ENCODE data around the gene GGACT. TPM values are rescaled to one million over a fixed set of nuclear protein-coding genes. Genes with fewer than 3 reads are reported as not detected.
A peak's percentile ranks its signal among the peaks of the same experiment; 100 is the strongest.

Gene GGACT
- total and polyA plus RNA-seq, 2 experiments from 2014 or later, result 0.70 to 5.6 TPM

DNA sequence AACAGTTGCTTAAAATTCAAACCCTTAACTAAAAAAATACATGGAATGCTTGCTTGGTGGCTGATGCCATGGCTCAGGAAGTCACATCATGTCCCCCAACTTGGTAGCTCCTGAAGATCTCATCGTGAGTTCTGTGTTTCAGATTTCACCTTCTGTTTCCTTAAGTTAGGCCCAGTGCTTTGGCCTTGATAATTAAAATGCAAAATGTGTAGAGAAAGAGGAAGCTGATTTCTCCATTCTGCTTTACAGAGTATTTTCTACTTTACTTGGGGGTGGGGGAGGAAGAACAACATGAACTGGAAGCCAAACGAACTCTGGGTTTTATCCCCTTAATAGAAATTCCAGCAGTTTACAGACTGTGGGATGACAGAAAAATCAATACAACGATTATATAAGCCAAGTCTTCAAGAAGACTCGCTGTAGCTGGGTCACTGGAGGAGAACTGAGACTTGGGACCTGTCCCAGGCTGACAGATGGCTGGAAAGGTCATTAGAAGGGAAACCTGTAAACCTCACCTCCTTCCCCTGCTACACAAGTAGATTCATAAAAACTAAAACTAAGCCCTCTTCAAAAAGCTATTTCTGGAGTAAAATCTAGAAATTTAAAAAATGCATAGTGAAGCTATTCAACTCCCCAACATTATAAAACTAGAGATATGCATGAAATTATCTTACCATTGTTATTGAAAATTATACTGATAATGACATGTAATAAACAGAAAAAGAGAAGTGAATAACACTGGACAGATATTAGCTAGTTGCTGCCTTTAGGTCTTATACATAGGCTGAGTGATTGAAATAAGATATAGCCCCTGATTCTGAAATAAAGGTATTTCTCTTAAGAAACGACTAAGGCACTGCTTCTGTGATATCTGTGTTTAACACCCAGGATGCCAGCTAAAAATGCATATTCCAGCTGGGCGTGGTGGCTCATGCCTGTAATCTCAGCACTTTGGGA, 22.1 kb upstream of the GGACT start:
- H3K9me3 ChIP-seq (ENCODE audit: low read depth), result no peaks in the 10 kb centered on the region
- no peaks in the 10 kb centered on the region for H3K4me1 ChIP-seq (ENCODE audit: insufficient read depth)
- TF ChIP-seq EZH2phosphoT487 (IDR thresholded peaks at IDR 0.05; ENCODE audit: low read depth, severe bottlenecking, unreplicated experiment), result no peak
- WGBS (ENCODE audit: low lambda C conversion rate, missing lambda C conversion rate), result 88% methylated on average over 6 of the region's 6 CpGs
- H3K36me3 ChIP-seq (replicated peaks; ENCODE audit: insufficient read depth, low read depth), result no peaks in the 10 kb centered on the region
- no peak overlapping the region for H2AFZ ChIP-seq
- no peaks in the 10 kb centered on the region for H3K79me2 ChIP-seq
- H4K20me1 ChIP-seq (ENCODE audit: insufficient read depth, poor library complexity, severe bottlenecking), result no peaks in the 10 kb centered on the region
- H3K4me2 ChIP-seq, result no peak overlapping the region
- H3K27me3 ChIP-seq, result no peaks in the 10 kb centered on the region
- H3K9me2 ChIP-seq (replicated peaks; ENCODE audit: insufficient read depth), result no peaks in the 10 kb centered on the region
- H3K27ac ChIP-seq, result no peak overlapping the region
- no peak overlapping the region for H3K4me3 ChIP-seq
- no peak for DNase-seq (ENCODE audit: low spot score)

DNA sequence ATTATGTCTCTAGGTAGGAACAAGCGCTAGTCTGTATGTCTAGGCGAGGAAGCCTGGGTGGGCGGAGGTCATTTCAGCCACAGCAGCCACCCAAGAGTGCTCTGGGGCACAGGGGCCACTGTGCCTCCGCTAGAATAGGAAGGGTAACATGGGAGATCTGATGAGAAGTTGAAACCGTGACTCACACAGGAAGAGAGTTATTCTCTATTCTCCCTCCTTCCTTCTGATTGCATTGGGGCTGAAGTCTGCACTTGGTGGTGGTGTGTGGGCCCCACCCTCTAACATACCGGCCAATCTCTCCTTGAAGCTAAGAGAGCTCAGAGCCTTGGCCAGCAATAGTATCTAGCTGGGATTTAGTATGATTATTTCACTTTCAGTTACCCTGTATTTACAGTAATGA, 20.3 kb upstream of the GGACT start:
- no peaks in the 10 kb centered on the region for H3K79me2 ChIP-seq
- H3K27me3 ChIP-seq, result no peaks in the 10 kb centered on the region
- no peak overlapping the region for H3K4me3 ChIP-seq
- no peaks in the 10 kb centered on the region for H3K9me3 ChIP-seq (ENCODE audit: low read depth)
- no peaks in the 10 kb centered on the region for H3K4me1 ChIP-seq (ENCODE audit: insufficient read depth)
- H3K9me2 ChIP-seq (replicated peaks; ENCODE audit: insufficient read depth), result no peaks in the 10 kb centered on the region
- no peaks in the 10 kb centered on the region for H4K20me1 ChIP-seq (ENCODE audit: insufficient read depth, poor library complexity, severe bottlenecking)
- H3K4me2 ChIP-seq, result no peak overlapping the region
- WGBS (ENCODE audit: low lambda C conversion rate, missing lambda C conversion rate), result 92% methylated on average over 6 of the region's 6 CpGs
- no peak overlapping the region for H2AFZ ChIP-seq
- H3K36me3 ChIP-seq (replicated peaks; ENCODE audit: insufficient read depth, low read depth), result no peaks in the 10 kb centered on the region
- peak; percentile 14 for DNase-seq (ENCODE audit: low spot score)
- H3K27ac ChIP-seq, result no peak overlapping the region
- TF ChIP-seq, protein P1, sequence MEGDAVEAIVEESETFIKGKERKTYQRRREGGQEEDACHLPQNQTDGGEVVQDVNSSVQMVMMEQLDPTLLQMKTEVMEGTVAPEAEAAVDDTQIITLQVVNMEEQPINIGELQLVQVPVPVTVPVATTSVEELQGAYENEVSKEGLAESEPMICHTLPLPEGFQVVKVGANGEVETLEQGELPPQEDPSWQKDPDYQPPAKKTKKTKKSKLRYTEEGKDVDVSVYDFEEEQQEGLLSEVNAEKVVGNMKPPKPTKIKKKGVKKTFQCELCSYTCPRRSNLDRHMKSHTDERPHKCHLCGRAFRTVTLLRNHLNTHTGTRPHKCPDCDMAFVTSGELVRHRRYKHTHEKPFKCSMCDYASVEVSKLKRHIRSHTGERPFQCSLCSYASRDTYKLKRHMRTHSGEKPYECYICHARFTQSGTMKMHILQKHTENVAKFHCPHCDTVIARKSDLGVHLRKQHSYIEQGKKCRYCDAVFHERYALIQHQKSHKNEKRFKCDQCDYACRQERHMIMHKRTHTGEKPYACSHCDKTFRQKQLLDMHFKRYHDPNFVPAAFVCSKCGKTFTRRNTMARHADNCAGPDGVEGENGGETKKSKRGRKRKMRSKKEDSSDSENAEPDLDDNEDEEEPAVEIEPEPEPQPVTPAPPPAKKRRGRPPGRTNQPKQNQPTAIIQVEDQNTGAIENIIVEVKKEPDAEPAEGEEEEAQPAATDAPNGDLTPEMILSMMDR (IDR thresholded peaks at IDR 0.05; ENCODE audit: poor library complexity), result no peak
- TF ChIP-seq EZH2phosphoT487 (IDR thresholded peaks at IDR 0.05; ENCODE audit: low read depth, severe bottlenecking, unreplicated experiment) (no peak), EZH2 (IDR thresholded peaks at IDR 0.05; ENCODE audit: borderline replicate concordance) (no peak)

GRCh38 chr13:100608489-100608888, 19.9 kb upstream of the GGACT start:
- WGBS (ENCODE audit: low lambda C conversion rate, missing lambda C conversion rate), result 87% methylated on average over 3 of the region's 3 CpGs
- DNase-seq (ENCODE audit: low spot score), result no peak
- Histone ChIP-seq H3K9me3 (ENCODE audit: low read depth) (no peaks in the 10 kb centered on the region), H3K36me3 (replicated peaks; ENCODE audit: insufficient read depth, low read depth) (no peaks in the 10 kb centered on the region), H3K27ac (no peak overlapping the region), H3K4me2 (no peak overlapping the region), H3K79me2 (no peaks in the 10 kb centered on the region), H4K20me1 (ENCODE audit: insufficient read depth, poor library complexity, severe bottlenecking) (no peaks in the 10 kb centered on the region), H2AFZ (no peak overlapping the region), H3K27me3 (no peaks in the 10 kb centered on the region), H3K4me1 (ENCODE audit: insufficient read depth) (no peaks in the 10 kb centered on the region), H3K4me3 (no peak overlapping the region), H3K9me2 (replicated peaks; ENCODE audit: insufficient read depth) (no peaks in the 10 kb centered on the region)
- TF ChIP-seq, protein P1 (IDR thresholded peaks at IDR 0.05; ENCODE audit: poor library complexity), result no peak
- TF ChIP-seq EZH2 (IDR thresholded peaks at IDR 0.05; ENCODE audit: borderline replicate concordance) (no peak), EZH2phosphoT487 (IDR thresholded peaks at IDR 0.05; ENCODE audit: low read depth, severe bottlenecking, unreplicated experiment) (no peak)

Data from hepatocyte (in vitro differentiated cells).